Astrocyte (in vitro differentiated cells and primary cell): ENCODE measurements around the gene PROM1. TPM values are rescaled to one million over a fixed set of nuclear protein-coding genes. Genes with fewer than 3 reads are reported as not detected.

Experiments used
- DNase-seq: peaks from one replicate; pipeline ENCODE4 v3.0.0-alpha.2; 2010; ENCODE audit warnings: low read depth
- FAIRE-seq: peaks from 2 replicates; lab custom pipeline; 2011; peaks lifted over from hg19 to GRCh38; lab: Jason Lieb, UNC
- H2AFZ ChIP-seq: 2 replicates; pipeline ENCODE4 v1.6.0; 2012; ENCODE audit warnings: low read depth, low read length, inconsistent platforms
- H3K27ac ChIP-seq: 2 replicates; pipeline ENCODE4 v1.5.1; 2011; ENCODE audit warnings: low read depth, low read length, inconsistent platforms
- H3K27me3 ChIP-seq: 2 replicates; pipeline ENCODE4 v1.6.0; 2011; ENCODE audit warnings: low read length, inconsistent platforms; ENCODE audit not compliant: insufficient read depth
- H3K36me3 ChIP-seq: 2 replicates; pipeline ENCODE4 v1.5.1; 2011; ENCODE audit warnings: low read length, inconsistent platforms; ENCODE audit not compliant: insufficient read depth
- H3K4me1 ChIP-seq: 2 replicates; pipeline ENCODE4 v1.5.1; 2011; ENCODE audit warnings: low read length, inconsistent platforms; ENCODE audit not compliant: insufficient read depth
- H3K4me2 ChIP-seq: 2 replicates; pipeline ENCODE4 v1.6.0; 2012; ENCODE audit warnings: low read length, inconsistent platforms
- H3K4me3 ChIP-seq: 2 replicates; pipeline ENCODE4 v1.5.1; 2011; ENCODE audit warnings: low read depth, mild to moderate bottlenecking, low read length, inconsistent platforms; ENCODE audit not compliant: insufficient read depth
- H3K79me2 ChIP-seq: 2 replicates; pipeline ENCODE4 v1.6.0; 2012; ENCODE audit warnings: mild to moderate bottlenecking, low read length, inconsistent platforms; ENCODE audit not compliant: insufficient read depth
- H3K9ac ChIP-seq: 2 replicates; pipeline ENCODE4 v1.6.0; 2012; ENCODE audit warnings: mild to moderate bottlenecking, low read length, inconsistent platforms
- H3K9me3 ChIP-seq: 2 replicates; pipeline ENCODE4 v1.5.1; 2012; ENCODE audit warnings: low read depth, mild to moderate bottlenecking, low read length, inconsistent platforms; ENCODE audit not compliant: insufficient read depth
- H4K20me1 ChIP-seq: 2 replicates; pipeline ENCODE4 v1.6.0; 2012; ENCODE audit warnings: low read length, inconsistent platforms; ENCODE audit not compliant: insufficient read depth
- H3K27ac Mint-ChIP-seq: one replicate; pipeline ENCODE4 v1.8.0; 2021; ENCODE audit warnings: mild to moderate bottlenecking, mixed read lengths; ENCODE audit not compliant: unreplicated experiment
- H3K27me3 Mint-ChIP-seq: one replicate; pipeline ENCODE4 v1.8.0; 2021; ENCODE audit warnings: low read depth, mixed read lengths; ENCODE audit not compliant: unreplicated experiment
- H3K36me3 Mint-ChIP-seq: one replicate; pipeline ENCODE4 v1.8.0; 2021; ENCODE audit warnings: low read depth, mixed read lengths; ENCODE audit not compliant: unreplicated experiment
- H3K4me1 Mint-ChIP-seq: one replicate; pipeline ENCODE4 v1.8.0; 2021; ENCODE audit warnings: low read depth, mixed read lengths; ENCODE audit not compliant: unreplicated experiment
- H3K4me3 Mint-ChIP-seq: one replicate; pipeline ENCODE4 v1.8.0; 2021; ENCODE audit warnings: mild to moderate bottlenecking, moderate library complexity, mixed read lengths; ENCODE audit not compliant: unreplicated experiment
- H3K9me3 Mint-ChIP-seq: one replicate; pipeline ENCODE4 v1.8.0; 2021; ENCODE audit warnings: mild to moderate bottlenecking, mixed read lengths; ENCODE audit not compliant: unreplicated experiment
- CTCF ChIP-seq: IDR thresholded peaks from 2 replicates; pipeline ENCODE4 v1.5.1; 2011; ENCODE audit warnings: low read depth, mild to moderate bottlenecking, inconsistent platforms, low read length, moderate library complexity; ENCODE audit not compliant: insufficient read depth
- EZH2 ChIP-seq: IDR thresholded peaks from 2 replicates; pipeline ENCODE4 v1.6.1; 2012; ENCODE audit warnings: mild to moderate bottlenecking, low read length, inconsistent platforms; ENCODE audit not compliant: insufficient read depth
- total RNA-seq: library from RNA; stranded (reverse); gene quantifications from 2 replicates; pipeline ENCODE4 v1.2.1, GENCODE V29; 2021

PROM1 gene
- total RNA-seq, 1 donor from 2014 or later: 34.5 TPM

GRCh38 chr4:16021804-16022560 is 61.8 kb downstream of the PROM1 start:
- no peak overlapping the region for H3K27ac ChIP-seq
- H4K20me1 ChIP-seq: no peaks in the 10 kb centered on the region
- H3K9me3 ChIP-seq: no peaks in the 10 kb centered on the region
- no peaks in the 10 kb centered on the region for H3K79me2 ChIP-seq
- DNase-seq (no peak), FAIRE-seq (no peak)
- Mint-ChIP-seq H3K4me3 (no peak overlapping the region), H3K27ac (no peak overlapping the region), H3K27me3 (no peaks in the 10 kb centered on the region), H3K36me3 (peaks cover 4% of the 10 kb centered on the region), H3K9me3 (no peaks in the 10 kb centered on the region), H3K4me1 (peaks cover 3% of the 10 kb centered on the region)
- H3K27me3 ChIP-seq: peaks cover 3% of the 10 kb centered on the region
- no peak overlapping the region for H3K4me3 ChIP-seq
- H3K9ac ChIP-seq: no peak overlapping the region
- no peak overlapping the region for H2AFZ ChIP-seq
- TF ChIP-seq EZH2: no peak
- TF ChIP-seq CTCF: no peak
- no peaks in the 10 kb centered on the region for H3K36me3 ChIP-seq
- no peaks in the 10 kb centered on the region for H3K4me1 ChIP-seq
- H3K4me2 ChIP-seq: no peak overlapping the region

DNA sequence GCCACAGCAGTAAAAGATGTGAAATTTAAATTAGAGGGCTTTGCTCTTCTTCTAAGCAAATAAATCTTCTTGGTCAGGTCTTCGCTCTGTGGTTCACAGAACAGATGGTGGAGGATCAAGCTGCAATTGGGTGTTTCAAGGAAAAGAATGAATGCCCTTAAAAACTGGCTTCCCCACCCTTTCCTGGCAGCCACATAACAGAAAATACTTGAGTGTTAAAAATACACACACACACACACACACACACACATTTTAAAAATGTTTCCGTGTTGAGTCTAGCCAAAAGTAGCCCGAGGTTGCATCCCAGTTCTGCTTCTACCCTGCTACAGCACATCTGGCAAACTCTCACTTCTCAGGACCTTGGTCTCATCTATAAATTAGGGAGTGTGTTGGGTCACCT is 64.2 kb downstream of the PROM1 start:
- no peaks in the 10 kb centered on the region for H3K4me1 ChIP-seq
- Mint-ChIP-seq H3K4me1 (peaks cover 2% of the 10 kb centered on the region), H3K9me3 (no peaks in the 10 kb centered on the region), H3K4me3 (no peak overlapping the region), H3K27me3 (no peaks in the 10 kb centered on the region), H3K36me3 (peaks cover 4% of the 10 kb centered on the region), H3K27ac (no peak overlapping the region)
- H3K36me3 ChIP-seq: no peaks in the 10 kb centered on the region
- H3K27me3 ChIP-seq: peaks cover 3% of the 10 kb centered on the region
- no peaks in the 10 kb centered on the region for H3K79me2 ChIP-seq
- FAIRE-seq (no peak), DNase-seq (peak; percentile 23)
- H3K4me2 ChIP-seq: no peak overlapping the region
- no peaks in the 10 kb centered on the region for H3K9me3 ChIP-seq
- no peak overlapping the region for H3K4me3 ChIP-seq
- no peak overlapping the region for H2AFZ ChIP-seq
- no peaks in the 10 kb centered on the region for H4K20me1 ChIP-seq
- no peak overlapping the region for H3K27ac ChIP-seq
- TF ChIP-seq EZH2 (no peak), CTCF (no peak)
- H3K9ac ChIP-seq: no peak overlapping the region

- no peak for DNase-seq
- no peak overlapping the region for H2AFZ ChIP-seq
- no peak overlapping the region for H3K4me3 ChIP-seq
- Mint-ChIP-seq H3K36me3 (peaks cover 4% of the 10 kb centered on the region), H3K4me1 (peaks cover 2% of the 10 kb centered on the region), H3K27ac (no peak overlapping the region), H3K4me3 (no peak overlapping the region), H3K9me3 (no peaks in the 10 kb centered on the region), H3K27me3 (no peaks in the 10 kb centered on the region)
- H3K79me2 ChIP-seq: no peaks in the 10 kb centered on the region
- no peaks in the 10 kb centered on the region for H3K9me3 ChIP-seq
- peaks cover 3% of the 10 kb centered on the region for H3K27me3 ChIP-seq
- no peak overlapping the region for H3K4me2 ChIP-seq
- H3K36me3 ChIP-seq: no peaks in the 10 kb centered on the region
- no peak for TF ChIP-seq EZH2
- TF ChIP-seq CTCF: no peak
- H3K9ac ChIP-seq: no peak overlapping the region
- FAIRE-seq: no peak
- no peak overlapping the region for H3K27ac ChIP-seq
- no peaks in the 10 kb centered on the region for H3K4me1 ChIP-seq
- no peaks in the 10 kb centered on the region for H4K20me1 ChIP-seq
These were observed 65.0 kb downstream of the PROM1 start for GRCh38 chr4:16018841-16019240.
